ENCODE data around the gene TCERG1L.
"Not testable (repeated sequence)": the region's sequence is repeated elsewhere in the genome, so short reads cannot be mapped to it uniquely, and the experiment has no call there.

TCERG1L gene

DNA sequence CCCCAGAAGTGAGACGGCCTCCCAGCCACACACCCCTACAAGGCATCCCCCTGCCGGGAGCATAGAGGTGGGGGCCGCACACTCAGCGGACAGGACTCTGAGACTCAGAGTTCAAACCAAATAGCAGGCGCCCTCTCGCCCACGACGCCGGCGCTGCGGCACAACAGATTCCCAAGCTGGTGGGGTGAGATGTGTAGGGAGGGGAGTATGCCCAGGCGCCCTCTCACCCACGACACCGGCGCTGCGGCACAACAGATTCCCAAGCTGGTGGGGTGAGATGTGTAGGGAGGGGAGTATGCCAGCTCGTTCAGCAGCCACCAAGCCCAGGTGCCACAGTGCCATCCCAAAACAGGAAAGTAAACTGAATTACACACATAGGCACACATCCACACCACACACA, 64.7 kb downstream of the TCERG1L start:
- no peak for FAIRE-seq

DNA sequence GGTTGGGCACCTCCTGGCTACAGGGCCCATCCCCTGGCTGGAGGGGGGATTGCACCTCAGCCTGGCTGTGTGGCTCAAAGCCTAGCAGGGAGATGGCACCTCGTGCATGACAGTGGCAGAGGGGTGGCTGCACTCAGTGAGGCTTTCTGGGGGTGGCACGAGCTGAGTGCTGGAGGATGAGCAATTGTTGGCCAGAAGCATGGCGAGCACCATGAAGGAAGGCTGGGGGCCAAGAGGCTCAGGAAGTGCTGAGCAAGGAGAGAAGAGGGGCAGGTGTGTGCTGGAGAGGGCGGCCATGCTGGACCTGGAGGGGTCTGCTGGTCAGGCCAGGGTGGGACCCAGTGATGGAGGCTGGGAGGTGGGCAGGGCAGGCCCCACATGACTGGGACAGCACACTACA, 65.4 kb downstream of the TCERG1L start:
- FAIRE-seq = no peak

DNA sequence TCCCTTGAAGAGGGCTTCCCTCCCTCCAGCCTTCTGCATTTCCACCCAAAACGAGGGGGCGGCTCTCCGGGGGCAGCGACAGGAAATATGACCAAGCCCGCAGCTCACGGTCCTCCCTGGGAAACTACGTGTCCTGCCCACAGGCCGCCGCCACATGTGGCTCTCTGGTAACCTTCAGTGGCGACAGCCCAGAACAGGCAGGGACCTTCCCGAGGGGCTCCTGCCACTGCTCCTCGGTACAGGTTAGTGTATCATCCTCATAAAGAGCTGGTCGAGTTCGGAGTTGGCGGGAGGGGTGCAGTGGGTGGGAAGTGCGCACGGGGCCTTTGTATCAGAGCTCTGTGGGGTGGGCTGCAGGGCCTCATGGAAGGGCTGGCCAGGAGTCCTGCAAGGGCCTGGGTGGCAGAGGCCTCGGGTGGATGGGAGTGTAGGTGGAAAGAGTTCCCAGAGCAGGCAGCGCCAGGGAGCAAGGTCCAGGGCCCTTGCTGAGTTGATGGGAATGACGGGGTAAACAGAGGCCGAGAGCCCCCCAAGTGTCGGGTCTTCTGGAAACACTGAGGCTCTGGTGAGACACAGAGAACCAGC, 66.0 kb downstream of the TCERG1L start:
- no peak for FAIRE-seq

DNA sequence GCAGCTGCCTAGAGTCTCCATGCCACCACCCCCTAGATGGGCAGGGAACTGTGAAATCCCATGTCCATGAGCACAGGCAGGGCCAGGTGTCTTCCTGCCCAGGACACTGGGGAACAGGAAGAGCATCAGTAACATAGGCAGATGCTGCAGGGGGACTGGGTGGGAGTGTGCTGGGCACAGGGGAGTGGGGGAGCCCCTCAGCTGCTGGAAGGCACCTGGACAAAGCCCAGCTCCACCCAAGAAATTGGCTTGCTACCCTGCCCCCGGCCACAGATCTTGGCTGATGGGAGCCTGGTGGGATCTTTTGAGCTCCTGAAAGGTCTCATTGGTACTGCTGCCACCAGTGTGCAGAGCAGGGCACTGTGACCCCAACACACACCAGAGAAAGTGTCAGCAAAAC, 66.7 kb downstream of the TCERG1L start:
- FAIRE-seq = no peak

DNA sequence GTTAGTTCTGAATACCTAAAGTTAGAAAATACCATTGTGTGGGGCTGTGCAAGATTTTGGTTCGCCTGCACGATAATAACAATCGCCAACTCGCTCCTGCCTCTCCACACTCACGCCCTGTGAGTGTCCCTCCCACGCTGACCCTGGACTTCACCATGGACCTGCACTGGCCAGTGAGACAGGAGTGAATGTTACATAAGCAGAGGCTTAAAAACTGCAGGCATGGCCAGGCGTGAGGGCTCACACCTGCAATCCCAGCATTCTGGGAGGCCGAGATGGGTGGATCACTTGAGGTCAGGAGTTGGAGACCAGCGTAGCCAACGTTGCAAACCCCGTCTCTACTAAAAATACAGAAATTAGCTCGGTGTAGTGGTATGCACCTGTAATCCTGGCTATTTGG, 68.4 kb downstream of the TCERG1L start:
- no peak for FAIRE-seq

DNA sequence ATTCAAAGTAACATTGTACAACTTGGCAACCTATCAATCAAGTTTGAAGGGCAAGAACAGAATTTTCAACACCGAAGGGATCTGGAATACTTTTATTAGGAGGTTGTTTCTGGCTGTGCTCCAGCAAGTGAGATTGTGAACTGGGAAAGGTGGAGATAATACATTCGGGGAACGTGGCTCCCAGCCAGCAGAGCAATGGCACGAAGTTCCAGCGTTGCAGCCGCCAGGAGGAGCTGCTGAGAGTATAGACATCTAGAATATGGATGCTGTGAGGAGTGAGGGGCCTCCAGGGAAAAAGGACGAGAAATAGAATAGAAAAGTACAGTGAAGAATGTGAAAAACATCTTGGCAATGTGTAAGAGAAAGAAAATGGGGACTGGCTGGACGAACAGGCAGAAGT, 69.5 kb downstream of the TCERG1L start:
- no peak for FAIRE-seq

DNA sequence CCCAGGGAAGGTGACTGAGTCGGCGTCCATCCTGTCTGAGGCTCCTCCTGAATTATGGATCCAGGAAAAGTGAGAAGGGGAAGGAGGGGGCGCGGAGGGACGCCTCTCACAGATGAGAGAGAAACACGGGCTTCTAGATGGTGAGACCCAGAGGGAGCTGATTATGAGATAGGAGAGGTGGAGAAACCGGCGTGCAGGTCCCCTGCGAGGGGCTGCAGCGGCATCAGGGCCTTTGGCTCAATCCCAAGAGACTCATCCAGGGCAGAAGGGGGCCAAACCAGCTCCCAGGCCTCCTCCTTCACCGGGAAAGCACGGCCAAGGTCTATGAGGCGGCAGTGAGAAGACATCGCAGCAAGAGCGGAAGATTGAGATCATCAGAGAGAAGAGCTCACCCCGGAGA, 70.8 kb downstream of the TCERG1L start:
- FAIRE-seq = no peak

DNA sequence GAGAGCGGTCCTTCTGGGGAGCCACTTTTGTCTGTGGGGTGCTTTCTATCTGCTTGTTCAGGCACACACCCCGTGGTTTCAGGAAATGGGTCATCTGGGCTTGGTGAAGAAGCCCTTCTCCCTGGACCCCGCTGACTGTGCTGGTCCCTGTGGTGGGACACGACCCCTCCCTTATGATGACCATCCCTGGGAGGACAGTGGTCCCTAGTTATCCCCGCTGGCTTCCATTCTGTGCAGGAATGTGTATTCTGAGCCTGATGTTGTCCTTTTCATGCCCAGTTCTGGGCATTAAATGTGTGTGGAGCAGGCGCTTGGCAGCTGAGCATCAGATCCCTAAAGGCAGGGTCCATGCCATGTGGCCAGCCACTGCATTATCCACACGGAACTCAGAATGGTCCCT, 71.6 kb downstream of the TCERG1L start:
- FAIRE-seq = no peak

DNA sequence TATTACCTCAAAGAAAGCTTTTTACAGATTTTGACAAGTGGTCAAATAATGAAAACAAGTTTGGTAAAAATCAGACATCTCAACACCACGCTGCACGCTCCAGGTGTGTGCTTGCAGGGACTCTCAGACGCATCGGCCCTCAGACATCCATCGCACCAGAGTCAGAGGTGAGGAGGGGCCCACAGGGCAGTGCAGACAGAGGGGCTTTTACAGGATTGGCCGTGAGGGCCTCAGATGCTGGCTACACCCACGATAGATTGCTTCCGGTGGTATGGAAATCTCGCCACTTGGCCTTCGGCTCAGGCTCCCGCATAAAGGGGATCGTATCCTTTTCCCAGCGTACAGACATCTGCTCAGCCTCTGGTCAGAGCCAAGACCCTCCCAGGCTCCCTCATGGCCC, 72.1 kb downstream of the TCERG1L start:
- FAIRE-seq = no peak

DNA sequence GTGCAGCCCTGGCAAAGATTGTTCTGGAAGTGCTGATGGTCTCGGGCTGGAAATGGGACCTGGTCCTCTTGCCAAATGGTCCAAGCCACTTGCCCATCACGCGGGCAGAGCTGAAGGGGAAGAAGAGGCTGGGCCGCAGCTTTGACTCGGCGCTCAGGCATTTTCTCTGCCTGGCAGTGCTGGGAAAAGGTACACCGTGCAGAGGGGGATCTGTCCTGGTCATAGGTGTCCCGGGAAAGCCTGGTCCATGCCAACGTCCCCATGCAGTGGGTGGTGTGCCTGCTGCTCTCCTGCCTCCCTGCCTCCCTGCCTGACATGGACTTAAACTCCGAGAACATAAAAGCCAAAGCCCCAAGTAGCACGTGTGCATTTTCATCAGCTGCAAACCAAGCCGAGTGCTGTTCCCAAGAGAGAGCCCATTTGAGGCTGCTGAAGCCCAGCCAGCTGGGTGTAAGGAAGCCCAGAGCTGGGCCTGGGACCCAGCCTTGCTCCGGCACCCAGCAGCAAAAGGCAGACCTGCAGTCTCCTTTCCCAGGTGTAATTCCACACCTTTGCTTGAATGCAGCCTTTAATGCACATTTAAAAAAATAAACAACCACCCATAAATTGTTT, 72.7 kb downstream of the TCERG1L start:
- no peak for FAIRE-seq

DNA sequence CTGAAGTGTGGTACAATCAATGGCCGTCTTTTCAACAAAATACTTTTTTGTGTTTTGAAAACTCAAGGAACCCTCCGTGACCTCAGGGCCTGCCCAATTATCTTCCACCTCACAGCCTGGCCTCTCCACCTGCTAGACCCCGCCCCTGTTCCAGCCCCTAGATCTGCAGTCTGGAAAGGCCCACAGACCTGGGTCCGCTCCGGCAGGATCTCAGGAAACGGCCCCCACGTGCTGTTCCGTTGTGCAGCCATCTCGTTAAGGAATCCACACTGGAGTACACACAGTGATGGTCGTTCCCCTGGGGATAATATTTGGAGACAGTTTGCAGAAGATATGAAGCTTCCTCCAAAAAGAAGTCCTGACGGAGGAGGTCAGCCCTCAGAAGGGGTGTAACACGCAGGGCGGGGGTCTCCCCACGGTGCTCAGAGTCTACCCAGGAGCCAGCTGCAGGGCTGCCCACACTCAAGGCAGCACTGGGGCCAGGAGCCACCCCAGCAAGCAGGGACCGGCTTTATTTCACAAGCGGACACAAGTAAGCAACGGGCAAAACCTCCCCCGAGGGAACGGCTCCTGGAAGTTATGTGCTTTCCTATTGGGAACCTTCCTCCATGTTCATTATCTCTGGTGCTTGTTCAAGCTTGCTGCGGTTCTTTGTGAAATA, 73.4 kb downstream of the TCERG1L start:
- FAIRE-seq = no peak

DNA sequence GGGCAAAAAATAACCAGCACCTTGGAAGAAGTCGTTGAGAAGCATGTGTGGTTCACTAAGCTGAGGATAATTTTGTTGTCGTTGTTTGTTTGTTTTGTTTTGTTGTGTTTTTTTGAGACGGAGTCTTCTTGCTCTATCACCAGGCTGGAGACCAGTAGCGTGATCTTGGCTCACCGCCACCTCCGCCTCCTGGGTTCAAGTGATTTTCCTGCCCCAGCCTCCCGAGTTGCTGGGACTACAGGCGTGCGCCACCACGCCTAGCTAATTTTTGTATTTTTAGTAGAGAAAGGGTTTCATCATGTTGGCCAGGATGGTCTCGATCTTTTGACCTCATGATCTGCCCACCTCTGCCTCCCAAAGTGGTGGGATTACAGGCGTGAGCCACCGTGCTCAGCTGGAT, 76.9 kb downstream of the TCERG1L start:
- FAIRE-seq = not testable (repeated sequence)

DNA sequence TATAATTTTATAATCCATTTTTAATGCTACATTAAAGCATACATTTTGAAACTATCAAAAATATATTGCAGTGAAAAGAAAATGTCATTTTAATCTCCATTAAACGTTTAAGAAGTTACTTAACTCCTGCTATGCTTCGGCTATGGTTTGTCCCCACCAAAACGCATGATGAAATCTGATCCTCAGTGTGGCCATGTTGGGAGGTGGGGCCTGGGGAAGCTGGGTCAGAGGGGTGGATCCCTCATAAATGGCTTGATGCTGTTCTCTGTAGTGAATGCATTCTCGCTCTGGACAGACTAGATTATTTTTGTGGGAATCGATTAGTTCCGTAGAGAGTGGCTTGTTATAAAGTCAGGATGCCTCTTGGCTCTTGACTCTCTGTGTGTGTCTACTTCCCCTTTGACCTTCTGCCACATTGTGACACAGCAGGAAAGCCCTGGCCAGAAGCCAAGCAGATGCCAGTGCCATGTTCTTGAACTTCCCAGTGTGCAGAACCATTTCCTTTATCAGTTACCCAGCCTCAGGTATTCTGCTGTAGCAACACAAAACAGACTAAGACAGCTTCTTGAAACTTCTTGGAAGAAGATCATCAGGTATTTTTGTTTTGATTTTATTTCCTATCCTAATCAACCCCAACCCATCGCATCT, 77.8 kb downstream of the TCERG1L start:
- no peak for FAIRE-seq

DNA sequence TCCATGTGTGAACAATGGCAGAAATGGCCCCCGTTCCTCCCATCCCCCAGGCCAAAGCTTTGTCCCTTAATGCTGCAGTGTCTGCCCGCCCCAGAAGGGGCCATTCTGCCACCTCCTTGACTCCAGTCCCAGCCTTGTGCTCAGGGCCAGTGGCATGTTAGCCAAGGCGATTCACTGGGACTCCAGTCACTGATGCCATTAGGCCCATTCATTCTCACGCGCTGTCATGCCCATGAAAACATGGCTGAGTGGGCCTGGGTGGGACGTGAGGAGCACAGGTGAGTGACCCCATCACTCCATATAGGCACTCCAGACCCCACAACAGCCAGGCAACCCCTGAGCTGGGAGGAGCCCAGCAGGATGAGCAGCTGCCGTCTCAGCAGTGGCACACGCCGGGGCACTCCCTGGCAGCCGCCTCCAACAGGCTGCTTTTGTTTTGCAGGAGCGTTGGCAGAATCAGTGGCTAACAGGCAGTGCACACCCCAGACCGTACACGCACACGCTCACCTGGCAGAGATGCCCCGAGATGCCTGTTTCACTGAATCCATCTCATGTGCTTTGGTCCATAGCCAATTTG, 79.5 kb downstream of the TCERG1L start:
- no peak for FAIRE-seq

DNA sequence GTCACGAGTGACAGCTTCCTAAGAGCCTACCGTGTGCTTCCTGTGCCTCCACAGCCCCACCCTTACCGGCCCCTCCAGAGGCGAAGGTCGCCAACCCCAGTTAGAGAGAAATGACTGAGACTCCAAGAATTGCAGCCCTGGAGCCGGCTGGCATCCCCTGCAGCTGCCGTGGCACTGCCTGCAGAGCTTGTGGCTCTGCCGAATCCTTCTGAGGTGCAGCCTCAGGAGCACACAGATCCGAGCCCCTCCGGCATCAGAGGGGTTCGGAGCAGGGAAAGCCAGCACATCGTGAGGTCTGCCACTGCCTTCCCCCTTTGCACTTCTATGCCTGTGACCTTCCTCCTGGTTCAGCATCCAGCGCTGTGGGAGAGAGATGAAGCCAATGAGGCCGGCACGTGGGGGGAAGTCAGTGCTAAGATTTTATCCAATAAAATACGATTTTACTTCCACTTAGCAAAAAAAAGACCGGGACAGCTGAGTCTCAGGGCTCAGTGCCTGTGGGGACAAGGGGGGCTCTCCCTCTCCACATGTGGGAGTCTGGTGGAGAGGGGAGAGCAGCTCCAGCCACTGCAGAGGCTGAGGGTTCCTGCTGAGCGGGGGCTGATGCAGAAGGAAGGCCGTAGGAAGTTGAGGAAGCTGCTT, 80.1 kb downstream of the TCERG1L start:
- no peak for FAIRE-seq

DNA sequence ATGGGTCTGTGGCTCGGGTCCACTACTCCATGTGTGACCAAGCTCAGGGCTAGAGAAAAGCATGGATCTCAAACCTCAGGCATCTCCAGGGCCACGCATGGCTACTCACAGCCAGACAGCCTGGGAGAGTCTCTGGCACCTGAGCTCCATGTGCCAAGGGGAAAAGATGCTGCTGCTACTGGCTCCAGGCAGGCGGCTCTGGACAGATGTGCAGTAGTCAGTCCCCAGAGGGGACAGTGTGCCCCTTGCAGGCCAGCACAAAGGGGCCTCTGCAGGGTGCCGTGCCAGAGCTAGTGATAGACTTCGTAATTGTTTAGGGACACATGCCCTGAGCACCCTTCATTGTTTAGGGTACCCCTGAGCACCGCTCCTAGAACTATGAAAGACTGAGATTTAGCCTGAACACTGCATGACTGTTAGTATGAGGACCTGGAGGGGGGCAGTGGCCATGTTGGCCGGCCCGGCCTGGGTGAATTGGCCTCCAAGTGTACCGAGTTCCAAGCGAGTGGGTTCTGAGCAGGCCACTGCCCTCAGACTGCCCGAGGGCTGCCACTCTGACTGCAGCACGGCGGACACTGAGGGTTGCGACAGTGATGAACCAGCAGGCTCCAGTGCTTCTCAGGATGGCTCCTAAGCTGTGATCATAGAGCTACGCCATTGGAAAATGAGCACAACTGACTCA, 80.7 kb downstream of the TCERG1L start:
- FAIRE-seq = no peak

DNA sequence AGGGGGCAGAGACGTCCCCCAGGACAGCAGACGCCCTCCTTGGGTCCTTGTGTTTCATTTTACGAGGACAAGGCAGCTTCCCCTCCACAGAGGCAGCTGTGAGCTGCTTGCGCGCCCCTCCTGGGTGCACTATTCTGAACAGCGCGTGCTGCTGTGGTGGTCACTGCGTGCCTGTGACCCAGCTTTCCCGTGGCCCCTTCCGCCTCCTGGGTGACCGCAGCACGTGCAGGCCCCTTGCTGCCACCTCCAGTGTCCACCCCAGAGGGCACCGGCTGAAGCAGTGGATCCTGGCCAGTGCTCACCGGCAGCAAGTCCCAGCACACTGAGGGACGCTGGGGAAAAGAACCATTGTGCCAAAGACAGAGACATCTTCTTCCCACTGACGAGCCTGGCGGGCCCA, 81.4 kb downstream of the TCERG1L start:
- no peak for FAIRE-seq

DNA sequence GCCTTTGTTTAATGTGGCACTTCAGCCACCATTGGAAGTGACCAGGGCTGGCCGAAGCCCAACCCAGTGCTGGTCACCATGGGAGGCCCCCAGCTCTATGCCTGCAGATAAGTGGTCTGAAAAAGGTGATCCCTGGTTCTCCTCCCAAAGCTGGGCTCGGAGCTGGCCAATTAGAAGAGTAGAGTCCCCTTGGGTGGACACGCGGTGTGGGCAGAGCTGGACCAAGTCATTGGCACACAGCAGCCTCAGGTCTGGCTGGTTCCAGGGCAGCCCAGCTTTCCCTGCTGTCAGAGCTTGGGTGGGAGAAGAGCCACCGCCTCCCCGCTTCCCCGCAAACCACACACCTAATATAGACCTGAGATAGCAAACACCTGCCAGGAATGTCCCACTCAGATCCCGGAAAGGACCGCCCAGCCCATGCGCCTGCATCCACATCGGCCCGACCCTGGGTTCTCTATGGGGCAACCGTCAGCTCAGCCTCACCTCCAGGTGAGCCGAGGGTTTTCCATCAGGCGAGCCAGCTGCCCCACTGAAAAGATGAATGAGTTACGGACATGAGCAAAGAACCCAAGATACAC, 84.3 kb downstream of the TCERG1L start:
- FAIRE-seq = no peak

DNA sequence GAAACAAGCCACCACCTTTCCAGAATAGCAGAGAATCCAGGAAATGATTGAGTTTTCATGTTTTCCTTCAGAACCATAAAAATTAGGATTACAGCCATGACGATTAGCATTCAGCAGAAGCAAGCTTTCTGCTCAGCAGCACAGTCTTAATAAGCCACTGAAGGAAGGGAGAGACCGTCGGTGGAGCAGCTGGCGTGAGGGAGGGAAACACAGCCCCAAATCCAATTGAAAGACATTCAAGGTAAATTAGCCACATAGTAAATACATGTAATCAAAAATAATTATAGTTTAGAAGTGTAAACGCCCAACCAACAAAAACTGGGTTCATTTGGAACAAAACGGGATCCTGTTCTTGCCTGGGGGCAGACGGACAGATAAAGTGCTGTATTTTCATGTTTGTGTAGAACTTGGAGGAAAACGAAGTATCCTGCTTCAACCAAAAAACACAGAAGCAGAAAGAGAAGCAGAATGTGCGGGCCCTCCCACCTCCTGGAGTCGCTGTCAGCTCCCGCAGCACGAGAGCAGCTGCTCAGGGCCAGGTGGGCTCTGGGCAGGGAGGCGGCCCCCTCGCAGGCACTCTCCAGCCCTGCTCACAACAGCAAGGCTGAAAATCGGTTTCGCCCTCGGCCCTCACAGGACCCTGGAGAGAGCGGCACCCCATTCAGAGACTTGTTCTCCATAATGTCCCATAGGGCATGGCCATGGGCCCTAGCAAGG, 84.9 kb downstream of the TCERG1L start:
- no peak for FAIRE-seq

DNA sequence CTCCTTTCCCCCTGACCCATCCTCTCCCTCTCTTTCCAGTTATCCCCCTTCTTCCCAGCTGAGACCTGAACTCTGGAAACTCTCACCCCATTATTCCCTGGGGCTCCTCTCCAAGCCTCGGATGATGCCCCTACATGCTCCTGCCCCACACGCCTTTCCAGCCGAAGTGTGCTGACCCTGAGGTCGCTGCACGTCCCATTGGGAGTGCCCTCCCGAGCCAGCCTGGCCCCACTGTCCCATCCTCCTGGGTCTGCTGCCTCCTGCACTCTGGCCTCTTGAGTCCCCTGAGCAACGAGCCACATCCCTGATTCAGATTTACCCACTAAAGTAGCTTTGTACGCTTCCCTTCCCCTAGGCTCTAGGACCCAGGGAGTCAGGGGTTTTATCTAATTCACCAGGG, 87.4 kb downstream of the TCERG1L start:
- FAIRE-seq = no peak

DNA sequence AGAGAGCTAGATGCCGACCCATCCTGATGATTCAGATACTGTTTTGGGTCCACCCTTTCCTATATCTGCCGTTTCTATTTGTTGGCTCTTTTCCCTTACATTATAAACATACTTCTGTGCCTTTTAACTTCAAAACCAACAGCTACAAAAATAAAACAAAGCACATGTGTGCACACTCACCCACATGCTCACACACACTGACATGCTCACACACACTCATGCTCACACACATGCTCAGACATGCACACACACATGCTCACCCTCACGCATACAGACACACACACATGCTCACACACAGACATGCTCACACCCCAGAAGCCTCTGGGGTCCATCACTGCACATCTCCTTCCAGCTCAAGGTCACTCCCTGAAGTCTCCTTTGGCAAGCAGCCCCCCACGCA, 88.1 kb downstream of the TCERG1L start:
- no peak for FAIRE-seq

DNA sequence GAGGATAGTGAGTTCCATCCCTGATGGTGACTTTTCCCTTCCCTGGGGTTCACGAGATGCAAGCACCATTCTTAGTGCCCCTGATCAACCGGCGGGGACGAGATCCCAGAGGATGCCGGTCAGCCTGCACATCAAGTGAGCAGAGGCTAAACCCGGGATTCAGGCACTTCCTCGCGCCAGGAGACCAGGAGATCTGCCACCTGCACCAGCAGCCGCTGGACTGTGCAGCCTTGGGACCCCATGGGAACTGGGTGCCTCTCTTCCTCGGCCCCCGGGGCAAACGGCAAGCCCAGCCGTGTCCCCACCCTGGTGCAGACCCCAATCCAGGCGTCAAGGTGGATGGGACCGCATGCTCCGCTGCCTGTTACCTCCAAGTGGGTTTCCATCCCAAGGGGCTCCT, 88.5 kb downstream of the TCERG1L start:
- FAIRE-seq = no peak
